ENCODE results near the gene VEGFC. TPM values are rescaled to one million over a fixed set of nuclear protein-coding genes. Genes with fewer than 3 reads are reported as not detected.
A peak's percentile ranks its signal among the peaks of the same experiment; 100 is the strongest.

VEGFC gene
- total and polyA plus RNA-seq, 2 experiments from 2014 or later = 3.5 to 4.9 TPM

DNA sequence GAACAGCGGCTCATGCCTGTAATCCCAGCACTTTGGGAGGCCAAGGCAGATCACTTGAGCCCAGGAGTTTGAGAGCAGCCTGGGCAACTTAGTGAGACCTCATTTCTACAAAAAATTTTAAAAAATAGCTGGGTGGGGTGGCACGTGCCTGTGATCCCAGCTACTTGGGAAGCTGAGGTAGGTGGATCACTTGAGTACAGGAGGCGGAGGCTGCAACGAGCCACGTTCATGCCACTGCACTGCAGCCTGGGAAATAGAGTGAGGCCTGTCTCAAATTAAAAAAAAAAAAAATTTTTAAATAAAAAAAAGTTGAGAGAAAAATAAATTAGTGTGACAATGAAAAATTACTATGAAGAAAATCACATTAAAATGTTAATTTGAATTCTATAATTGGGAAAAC lies 10.5 kb downstream of the VEGFC start:
- TF ChIP-seq, protein P1, sequence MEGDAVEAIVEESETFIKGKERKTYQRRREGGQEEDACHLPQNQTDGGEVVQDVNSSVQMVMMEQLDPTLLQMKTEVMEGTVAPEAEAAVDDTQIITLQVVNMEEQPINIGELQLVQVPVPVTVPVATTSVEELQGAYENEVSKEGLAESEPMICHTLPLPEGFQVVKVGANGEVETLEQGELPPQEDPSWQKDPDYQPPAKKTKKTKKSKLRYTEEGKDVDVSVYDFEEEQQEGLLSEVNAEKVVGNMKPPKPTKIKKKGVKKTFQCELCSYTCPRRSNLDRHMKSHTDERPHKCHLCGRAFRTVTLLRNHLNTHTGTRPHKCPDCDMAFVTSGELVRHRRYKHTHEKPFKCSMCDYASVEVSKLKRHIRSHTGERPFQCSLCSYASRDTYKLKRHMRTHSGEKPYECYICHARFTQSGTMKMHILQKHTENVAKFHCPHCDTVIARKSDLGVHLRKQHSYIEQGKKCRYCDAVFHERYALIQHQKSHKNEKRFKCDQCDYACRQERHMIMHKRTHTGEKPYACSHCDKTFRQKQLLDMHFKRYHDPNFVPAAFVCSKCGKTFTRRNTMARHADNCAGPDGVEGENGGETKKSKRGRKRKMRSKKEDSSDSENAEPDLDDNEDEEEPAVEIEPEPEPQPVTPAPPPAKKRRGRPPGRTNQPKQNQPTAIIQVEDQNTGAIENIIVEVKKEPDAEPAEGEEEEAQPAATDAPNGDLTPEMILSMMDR (IDR thresholded peaks at IDR 0.05; ENCODE audit: low read depth, low read length) = no peak
- H3K27ac ChIP-seq = no peak overlapping the region
- H3K27me3 ChIP-seq = no peaks in the 10 kb centered on the region
- H3K36me3 ChIP-seq = no peaks in the 10 kb centered on the region
- H3K9me3 ChIP-seq (ENCODE audit: low read depth) = no peaks in the 10 kb centered on the region
- H3K4me1 ChIP-seq (ENCODE audit: low read depth) = no peaks in the 10 kb centered on the region
- DNase-seq (ENCODE audit: low read depth in 1 of 2, low spot score in 1 of 2) = no peak
- H3K4me3 ChIP-seq = no peak overlapping the region

DNA sequence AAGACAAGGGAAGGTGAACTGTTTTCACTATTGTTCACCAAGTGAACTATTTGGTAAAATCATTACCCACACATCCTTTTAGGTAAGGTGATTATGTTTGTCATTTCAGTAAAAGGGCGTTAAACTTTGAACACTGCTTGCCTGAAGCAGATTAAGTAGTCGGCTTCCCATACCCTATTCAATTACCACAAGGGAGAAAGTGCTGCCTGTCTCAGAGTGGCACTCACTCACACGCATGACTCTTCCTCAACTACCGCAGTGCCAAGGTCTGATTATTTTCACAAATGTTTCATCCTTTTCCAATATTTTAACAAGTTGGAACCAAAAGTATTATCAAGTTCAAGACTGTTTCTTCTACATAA lies 11.0 kb downstream of the VEGFC start:
- TF ChIP-seq, protein P1 (IDR thresholded peaks at IDR 0.05; ENCODE audit: low read depth, low read length) = no peak
- H3K4me1 ChIP-seq (ENCODE audit: low read depth) = no peaks in the 10 kb centered on the region
- H3K4me3 ChIP-seq = no peak overlapping the region
- H3K36me3 ChIP-seq = no peaks in the 10 kb centered on the region
- DNase-seq (ENCODE audit: low read depth in 1 of 2, low spot score in 1 of 2) = no peak
- no peaks in the 10 kb centered on the region for H3K9me3 ChIP-seq (ENCODE audit: low read depth)
- no peak overlapping the region for H3K27ac ChIP-seq
- H3K27me3 ChIP-seq = no peaks in the 10 kb centered on the region

DNA sequence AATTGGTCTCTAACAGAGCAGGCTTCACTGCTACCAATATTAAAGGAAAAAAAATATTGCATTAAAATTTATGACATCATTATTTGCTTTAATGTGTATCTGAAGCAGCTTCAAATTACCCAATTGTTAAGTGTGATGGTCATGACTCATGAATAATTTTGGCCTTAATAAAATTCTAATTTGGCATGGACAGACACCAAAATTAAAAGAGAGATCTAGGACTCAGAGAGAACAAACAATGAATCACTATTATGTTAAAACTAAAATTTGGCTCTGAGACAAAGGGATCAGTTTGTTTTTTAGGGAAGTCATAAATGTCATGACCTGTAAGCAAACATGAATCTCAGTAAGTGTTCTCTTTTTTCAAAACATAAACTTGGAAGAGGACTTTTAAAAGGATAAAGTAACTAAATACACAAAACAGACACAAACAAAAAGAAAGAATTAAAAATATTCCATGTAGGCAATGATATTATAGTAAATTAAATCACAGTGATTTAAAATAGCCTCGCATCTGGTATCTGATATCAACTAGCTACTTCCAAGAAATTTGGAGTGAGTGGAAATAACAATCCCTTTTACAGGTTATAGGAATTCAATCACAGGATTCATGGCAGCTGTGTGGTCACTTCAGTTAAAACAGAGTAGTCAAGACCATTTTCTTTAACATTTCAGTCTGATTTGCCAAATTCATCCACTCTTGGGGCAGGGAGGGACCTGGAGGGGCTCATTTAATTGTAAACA lies 11.6 kb downstream of the VEGFC start:
- H3K4me1 ChIP-seq (ENCODE audit: low read depth) = no peaks in the 10 kb centered on the region
- no peaks in the 10 kb centered on the region for H3K27me3 ChIP-seq
- H3K36me3 ChIP-seq = no peaks in the 10 kb centered on the region
- H3K27ac ChIP-seq = no peak overlapping the region
- no peak overlapping the region for H3K4me3 ChIP-seq
- H3K9me3 ChIP-seq (ENCODE audit: low read depth) = no peaks in the 10 kb centered on the region
- TF ChIP-seq, protein P1 (IDR thresholded peaks at IDR 0.05; ENCODE audit: low read depth, low read length) = no peak
- DNase-seq (ENCODE audit: low read depth in 1 of 2, low spot score in 1 of 2) = peak in 1 of 2 donors; percentile 36

DNA sequence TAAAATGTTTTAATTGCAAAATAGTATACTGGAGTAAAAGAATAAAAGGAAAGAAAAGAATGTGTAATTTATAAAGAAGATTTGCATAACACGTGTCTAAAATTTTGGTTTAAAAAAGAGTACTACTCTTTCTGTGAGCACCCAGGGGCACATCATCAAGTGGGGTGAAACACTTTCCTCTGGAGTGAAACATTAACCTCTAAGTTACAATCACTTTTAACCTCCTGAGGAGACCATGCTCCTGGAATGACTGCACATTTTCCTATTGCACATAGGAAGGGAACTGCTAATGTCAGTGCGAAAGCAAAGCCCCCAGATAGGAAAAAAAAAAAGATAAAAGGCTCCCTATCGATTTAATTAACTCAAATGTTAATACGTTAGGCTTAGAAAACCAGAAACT lies 13.3 kb downstream of the VEGFC start:
- TF ChIP-seq, protein P1 (IDR thresholded peaks at IDR 0.05; ENCODE audit: low read depth, low read length) = no peak
- Histone ChIP-seq H3K36me3 (no peaks in the 10 kb centered on the region), H3K4me1 (ENCODE audit: low read depth) (peaks cover 7% of the 10 kb centered on the region), H3K27ac (no peak overlapping the region), H3K27me3 (no peaks in the 10 kb centered on the region), H3K9me3 (ENCODE audit: low read depth) (no peaks in the 10 kb centered on the region), H3K4me3 (no peak overlapping the region)
- no peak for DNase-seq (ENCODE audit: low read depth in 1 of 2, low spot score in 1 of 2)

DNA sequence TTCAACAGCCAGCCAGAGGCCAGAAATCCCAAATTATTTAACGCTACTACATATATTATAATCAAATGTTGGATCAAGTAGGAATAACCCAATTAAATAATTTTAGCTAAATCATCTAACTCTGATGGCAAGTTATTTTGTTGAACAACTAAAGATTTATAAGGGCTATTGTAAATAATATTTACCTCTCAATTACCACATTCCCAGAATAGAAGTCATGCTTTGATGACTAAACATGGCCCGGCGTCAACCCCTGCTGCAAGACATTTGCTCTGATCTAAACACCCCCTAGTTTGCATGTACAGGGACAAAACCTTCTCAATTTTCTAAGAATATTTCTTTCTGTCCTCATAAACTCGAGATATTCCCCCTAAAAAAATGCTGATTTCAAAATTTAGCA lies 14.2 kb downstream of the VEGFC start:
- H3K4me1 ChIP-seq (ENCODE audit: low read depth) = peaks cover 7% of the 10 kb centered on the region
- no peak overlapping the region for H3K4me3 ChIP-seq
- DNase-seq (ENCODE audit: low read depth in 1 of 2, low spot score in 1 of 2) = peak in 1 of 2 donors; percentile 72
- no peaks in the 10 kb centered on the region for H3K9me3 ChIP-seq (ENCODE audit: low read depth)
- TF ChIP-seq, protein P1 (IDR thresholded peaks at IDR 0.05; ENCODE audit: low read depth, low read length) = no peak
- no peak overlapping the region for H3K27ac ChIP-seq
- no peaks in the 10 kb centered on the region for H3K36me3 ChIP-seq
- H3K27me3 ChIP-seq = no peaks in the 10 kb centered on the region

Data from cardiac muscle cell (in vitro differentiated cells and primary cell).